SIG-M5 (cell line): ENCODE data around the gene SRXN1.

ENCODE experiments used
- DNase-seq: peaks from one replicate; lab custom pipeline; 2025; lab: John Stamatoyannopoulos, UW

Gene SRXN1

GRCh38 chr20:635893-636338 lies 17.1 kb downstream of the SRXN1 start:
- no peak for DNase-seq

- no peak for DNase-seq
These were observed 17.7 kb downstream of the SRXN1 start for GRCh38 chr20:635028-635892.

- no peak for DNase-seq
These were observed 18.7 kb downstream of the SRXN1 start for GRCh38 chr20:634148-634925.

GRCh38 chr20:631101-631500 lies 21.9 kb downstream of the SRXN1 start:
- DNase-seq: no peak

- DNase-seq: no peak
These were observed 26.4 kb downstream of the SRXN1 start for GRCh38 chr20:626579-626978.

- no peak for DNase-seq
These were observed 27.6 kb downstream of the SRXN1 start for GRCh38 chr20:625360-625932.

- DNase-seq: no peak
These were observed 29.3 kb downstream of the SRXN1 start for GRCh38 chr20:623704-624103.

GRCh38 chr20:623021-623420 lies 30.0 kb downstream of the SRXN1 start:
- DNase-seq: no peak

- no peak for DNase-seq
These were observed 30.8 kb downstream of the SRXN1 start for GRCh38 chr20:622161-622560.

GRCh38 chr20:621125-621756 lies 31.8 kb downstream of the SRXN1 start:
- no peak for DNase-seq

- DNase-seq: no peak
These were observed 32.8 kb downstream of the SRXN1 start for GRCh38 chr20:620246-620645.

- DNase-seq: no peak
These were observed 34.0 kb downstream of the SRXN1 start for GRCh38 chr20:618980-619379.

GRCh38 chr20:617934-618690 lies 34.9 kb downstream of the SRXN1 start:
- DNase-seq: no peak

GRCh38 chr20:615514-615913 lies 37.5 kb downstream of the SRXN1 start:
- DNase-seq: peak; percentile 82

- no peak for DNase-seq
These were observed 41.2 kb downstream of the SRXN1 start for GRCh38 chr20:611843-612185.

GRCh38 chr20:611047-611842 lies 41.8 kb downstream of the SRXN1 start:
- no peak for DNase-seq

GRCh38 chr20:610130-611046 lies 42.6 kb downstream of the SRXN1 start, which contains the start of gene TCF15:
Gene TCF15, minus strand, starts transcription at chr20:610309. Its CDS starts 72 bp downstream, at chr20:610237.
- DNase-seq: no peak

- DNase-seq: no peak
These were observed 43.5 kb downstream of the SRXN1 start for GRCh38 chr20:609371-609964.

- DNase-seq: no peak
These were observed 44.0 kb downstream of the SRXN1 start for GRCh38 chr20:608970-609369.
